Uterus (tissue), 2 donors: ENCODE measurements around the gene MAML2.

Experiments
- CTCF ChIP-seq, 4 experiments: fragments of 200-600 bp in 2 of 4; fragments of 450-650 bp in 2 of 4; sonication (generic) in 2 of 4; IDR thresholded peaks; one replicate each; pipeline ENCODE4 v1.5.1; 2016 to 2019; ENCODE audit warnings: antibody characterized with exemption in 4 of 4, mild to moderate bottlenecking in 2 of 4, moderate library complexity in 1 of 4
- POLR2A ChIP-seq, 2 donors: fragments of 450-650 bp; IDR thresholded peaks; one replicate each; pipeline ENCODE4 v1.6.1; 2016; ENCODE audit warnings: antibody characterized with exemption in 2 of 2, mild to moderate bottlenecking in 1 of 2, moderate library complexity in 1 of 2

GRCh38 chr11:96154802-96155520 is 188.0 kb downstream of the MAML2 start:
- TF ChIP-seq CTCF (IDR thresholded peaks at IDR 0.05) (no peak), POLR2A (IDR thresholded peaks at IDR 0.05) (no peak)
